SU-DHL-6 (cell line): Measurements from ENCODE around the gene ZNF438.

ENCODE experiments used
- H2AFZ ChIP-seq: fragments of 200-600 bp; sonication (generic); 2 replicates; pipeline ENCODE4 v1.6.1; 2014; ENCODE audit warnings: low read depth, mild to moderate bottlenecking, moderate library complexity, mixed read lengths, antibody characterized with exemption, low read length; ENCODE audit not compliant: severe bottlenecking
- H3F3A ChIP-seq: fragments of 200-600 bp; shearing (Covaris generic); 2 replicates; pipeline ENCODE4 v1.6.0; 2016; ENCODE audit warnings: antibody characterized with exemption, mild to moderate bottlenecking; ENCODE audit not compliant: insufficient read depth
- H3K27ac ChIP-seq: fragments of 200-600 bp; sonication (generic); 2 replicates; pipeline ENCODE4 v1.5.1; 2016; ENCODE audit warnings: low read depth, mild to moderate bottlenecking, low read length, moderate library complexity, mixed read lengths
- H3K27me3 ChIP-seq: fragments of 200-600 bp; sonication (generic), shearing (Covaris generic); 2 replicates; pipeline ENCODE4 v1.6.0; 2014; ENCODE audit warnings: mild to moderate bottlenecking, low read length
- H3K36me3 ChIP-seq: fragments of 200-600 bp; sonication (generic); 2 replicates; pipeline ENCODE4 v1.6.1; 2014; ENCODE audit warnings: mild to moderate bottlenecking, low read length, mixed read lengths
- H3K4me2 ChIP-seq: fragments of 300-600, 200-600 bp; shearing (Covaris generic), sonication (generic); 2 replicates; pipeline ENCODE4 v1.6.0; 2014; ENCODE audit warnings: low read length, low read depth, mild to moderate bottlenecking; ENCODE audit not compliant: poor library complexity, severe bottlenecking
- H3K4me3 ChIP-seq: fragments of 200-600 bp; sonication (generic); 2 replicates; pipeline ENCODE4 v1.5.1; 2014; ENCODE audit warnings: antibody characterized with exemption, low read length, mild to moderate bottlenecking, mixed read lengths; ENCODE audit not compliant: insufficient read depth, poor library complexity, severe bottlenecking
- H3K79me2 ChIP-seq: fragments of 200-600 bp; sonication (generic); 2 replicates; pipeline ENCODE4 v1.6.1; 2014; ENCODE audit warnings: mild to moderate bottlenecking, low read length, moderate library complexity; ENCODE audit not compliant: insufficient read depth
- H3K9ac ChIP-seq: fragments of 200-600 bp; sonication (generic); 2 replicates; pipeline ENCODE4 v1.7.0; 2014; ENCODE audit warnings: mild to moderate bottlenecking, low read length
- H3K9me2 ChIP-seq: fragments of 200-600 bp; sonication (generic); replicated peaks from 2 replicates; pipeline ENCODE4 v1.6.1; 2014; ENCODE audit warnings: low read length; ENCODE audit not compliant: insufficient read depth
- H3K9me3 ChIP-seq: fragments of 200-600 bp; sonication (generic); 2 replicates; pipeline ENCODE4 v1.6.1; 2014; ENCODE audit warnings: low read length, mixed read lengths; ENCODE audit not compliant: insufficient read depth
- H4K20me1 ChIP-seq: fragments of 200-600 bp; sonication (generic); 2 replicates; pipeline ENCODE4 v1.6.1; 2014; ENCODE audit warnings: low read depth, mild to moderate bottlenecking, antibody characterized with exemption, low read length, moderate library complexity, mixed read lengths
- CTCF ChIP-seq: fragments of 200-600 bp; sonication (generic); IDR thresholded peaks from one replicate; pipeline ENCODE4 v1.5.1; 2017; ENCODE audit warnings: antibody characterized with exemption, mild to moderate bottlenecking, low read length, moderate library complexity; ENCODE audit not compliant: insufficient read depth, poor library complexity, severe bottlenecking
- EZH2phosphoT487 ChIP-seq: fragments of 200-600 bp; sonication (generic), shearing (Covaris generic); conservative IDR thresholded peaks from 2 replicates; pipeline ENCODE4 v1.6.1; 2018; ENCODE audit warnings: mild to moderate bottlenecking, antibody characterized with exemption, low read length, moderate library complexity, mixed read lengths

ZNF438 gene

GRCh38 chr10:30828164-30828563 is 203.5 kb downstream of the ZNF438 start:
- Histone ChIP-seq H3K79me2 (no peaks in the 10 kb centered on the region), H3F3A (no peaks in the 10 kb centered on the region), H3K9me3 (no peaks in the 10 kb centered on the region), H3K27ac (no peak overlapping the region), H3K9me2 (no peaks in the 10 kb centered on the region), H3K4me3 (no peak overlapping the region), H3K9ac (no peak overlapping the region), H2AFZ (no peak overlapping the region), H3K36me3 (no peaks in the 10 kb centered on the region), H3K4me2 (no peak overlapping the region), H3K27me3 (no peaks in the 10 kb centered on the region), H4K20me1 (no peaks in the 10 kb centered on the region)
- TF ChIP-seq EZH2phosphoT487 (no peak), CTCF (no peak)

GRCh38 chr10:30827531-30828120 is 204.0 kb downstream of the ZNF438 start:
- H3F3A ChIP-seq, result no peaks in the 10 kb centered on the region
- H2AFZ ChIP-seq, result no peak overlapping the region
- no peaks in the 10 kb centered on the region for H3K9me3 ChIP-seq

DNA sequence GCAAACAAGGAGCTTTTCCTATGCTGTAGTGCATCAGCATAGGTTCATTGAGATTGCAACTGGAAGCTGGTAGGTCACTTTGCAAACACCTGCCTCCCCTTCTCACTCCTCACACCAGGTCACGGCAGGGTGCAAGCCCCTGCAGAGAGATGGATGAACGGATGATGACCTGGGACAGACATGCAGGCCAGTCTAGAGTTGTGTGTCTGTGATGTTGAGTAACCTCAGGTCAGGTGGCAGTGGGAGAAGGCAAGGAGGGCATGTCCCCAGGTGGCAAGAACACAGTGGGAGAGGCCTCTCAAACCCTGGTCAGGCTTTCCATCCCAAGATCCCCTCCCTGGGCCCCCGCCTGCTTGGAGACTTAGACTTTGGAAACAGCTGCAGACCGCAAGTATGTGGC is 205.0 kb downstream of the ZNF438 start:
- H3K79me2 ChIP-seq, result no peaks in the 10 kb centered on the region
- no peaks in the 10 kb centered on the region for H3K36me3 ChIP-seq
- H3K27me3 ChIP-seq, result no peaks in the 10 kb centered on the region
- no peak overlapping the region for H3K4me2 ChIP-seq
- TF ChIP-seq EZH2phosphoT487 (no peak), CTCF (no peak)
- H3K4me3 ChIP-seq, result no peak overlapping the region
- no peaks in the 10 kb centered on the region for H4K20me1 ChIP-seq
- no peaks in the 10 kb centered on the region for H3K9me3 ChIP-seq
- H3K9me2 ChIP-seq, result no peaks in the 10 kb centered on the region
- H2AFZ ChIP-seq, result no peak overlapping the region
- H3K27ac ChIP-seq, result no peak overlapping the region
- no peaks in the 10 kb centered on the region for H3F3A ChIP-seq
- no peak overlapping the region for H3K9ac ChIP-seq

More at GRCh38 chr10:30827531-30828120, 204.0 kb downstream of the ZNF438 start:
- TF ChIP-seq CTCF, result no peak
- TF ChIP-seq EZH2phosphoT487, result no peak
- H3K27ac ChIP-seq, result no peak overlapping the region
- no peaks in the 10 kb centered on the region for H3K36me3 ChIP-seq
- no peaks in the 10 kb centered on the region for H3K9me2 ChIP-seq
- no peak overlapping the region for H3K4me3 ChIP-seq
- no peaks in the 10 kb centered on the region for H3K79me2 ChIP-seq
- no peak overlapping the region for H3K9ac ChIP-seq
- no peaks in the 10 kb centered on the region for H4K20me1 ChIP-seq
- H3K4me2 ChIP-seq, result no peak overlapping the region
- H3K27me3 ChIP-seq, result no peaks in the 10 kb centered on the region
